Activated CD4-positive, alpha-beta T cell treated with anti-CD3 and anti-CD28 coated beads, Interleukin-2, Interleukin-4, amounts not matched to agents 100 ng/mL and 50 ng/mL, durations not matched to agents 16 hours and 8 hours (primary cell): ENCODE data around the gene PRR19.

Source experiments
- DNase-seq: peaks from one replicate; pipeline ENCODE4 v3.0.0-alpha.2; 2020; ENCODE audit warnings: low spot score

PRR19 gene

GRCh38 chr19:42350417-42350816 is 48.5 kb downstream of the PRR19 start:
- no peak for DNase-seq

GRCh38 chr19:42351079-42351735 is 49.3 kb downstream of the PRR19 start:
- no peak for DNase-seq

GRCh38 chr19:42352301-42353259 is 50.6 kb downstream of the PRR19 start:
- no peak for DNase-seq

GRCh38 chr19:42353341-42354015 is 51.5 kb downstream of the PRR19 start:
- DNase-seq: no peak

- DNase-seq: no peak
Observed at GRCh38 chr19:42355896-42356295, 54.0 kb downstream of the PRR19 start.

GRCh38 chr19:42356686-42357085 is 54.8 kb downstream of the PRR19 start:
- DNase-seq: no peak

- DNase-seq: no peak
Observed at GRCh38 chr19:42357290-42357689, 55.4 kb downstream of the PRR19 start.
